ENCODE results near the gene LPAR1. TPM values are rescaled to one million over a fixed set of nuclear protein-coding genes. Genes with fewer than 3 reads are reported as not detected.
"Not testable (repeated sequence)": the region's sequence is repeated elsewhere in the genome, so short reads cannot be mapped to it uniquely, and the experiment has no call there.

Gene LPAR1
- total and polyA plus RNA-seq, 2 donors, result 8.4 to 9.3 TPM

DNA sequence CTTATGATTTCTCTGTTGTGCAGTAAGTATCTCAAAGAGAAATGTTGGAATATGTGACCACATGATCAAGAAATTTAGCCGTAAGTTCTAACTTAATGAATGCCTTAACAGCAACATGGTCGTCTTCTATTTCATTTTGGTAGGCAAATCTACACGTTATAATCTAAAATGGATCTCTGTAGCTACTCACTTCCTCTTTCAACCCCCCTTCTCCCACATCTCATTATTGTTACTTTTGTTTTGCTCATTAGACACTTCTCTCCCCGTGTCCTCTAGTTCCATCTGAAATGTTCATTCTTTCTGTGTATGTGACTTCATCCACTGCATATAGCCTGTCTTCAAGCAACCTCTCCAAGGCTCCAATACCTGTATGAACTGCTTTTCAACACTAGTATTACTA lies 27.1 kb upstream of the LPAR1 start:
- H3K36me3 ChIP-seq (ENCODE audit: control insufficient read depth in 2 of 2, insufficient read depth in 2 of 2, low read length in 1 of 2), result no peaks in the 10 kb centered on the region
- 80% methylated on average over 4 of the region's 4 CpGs for WGBS
- no peak overlapping the region for H3K4me3 ChIP-seq (ENCODE audit: low read length in 2 of 2)
- H3K27ac ChIP-seq (ENCODE audit: low read depth in 1 of 2, low read length in 1 of 2), result no peak overlapping the region
- H3K9me3 ChIP-seq (ENCODE audit: control insufficient read depth in 2 of 2, insufficient read depth in 1 of 2, low read length in 1 of 2), result no peaks in the 10 kb centered on the region
- no peaks in the 10 kb centered on the region for H3K4me1 ChIP-seq (ENCODE audit: control insufficient read depth in 2 of 2, insufficient read depth in 2 of 2, low read length in 2 of 2)
- DNase-seq (ENCODE audit: low read depth in 6 of 9, low spot score in 9 of 9), result no peak
- no peaks in the 10 kb centered on the region for H3K27me3 ChIP-seq (ENCODE audit: control insufficient read depth in 2 of 2, insufficient read depth in 1 of 2, low read length in 1 of 2)

DNA sequence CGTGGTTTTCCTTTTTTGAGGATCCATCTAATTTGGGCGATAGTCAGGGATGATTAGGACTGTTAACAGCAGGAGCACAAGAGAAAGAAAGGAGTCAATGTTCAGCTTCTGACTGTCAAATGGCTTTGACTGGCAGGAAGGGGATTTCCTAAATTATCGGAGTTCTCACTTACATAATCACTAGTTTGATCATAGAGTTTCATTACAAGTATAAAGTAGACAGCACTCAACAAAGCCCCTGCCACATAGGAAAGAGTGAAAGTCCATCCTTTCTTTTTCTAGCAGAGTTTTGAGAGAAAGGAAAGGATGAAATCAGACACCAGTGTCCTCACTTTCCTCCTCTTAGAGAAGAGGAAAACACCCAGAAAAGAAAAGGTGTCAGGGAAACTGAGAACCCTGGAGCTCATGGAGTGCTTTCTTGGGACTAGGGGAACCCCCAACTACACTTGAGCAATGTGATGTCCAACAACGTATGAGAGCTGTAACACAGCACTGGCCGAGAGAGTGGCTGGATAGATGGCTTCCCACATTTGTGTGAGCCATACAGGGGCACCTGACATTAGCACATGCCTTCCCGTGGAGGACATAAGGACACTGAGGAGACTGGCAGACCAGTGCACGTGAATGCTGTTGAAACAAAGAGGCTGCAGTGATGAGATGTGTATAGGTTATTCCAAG lies 26.0 kb upstream of the LPAR1 start:
- no peaks in the 10 kb centered on the region for H3K4me1 ChIP-seq (ENCODE audit: control insufficient read depth in 2 of 2, insufficient read depth in 2 of 2, low read length in 2 of 2)
- H3K36me3 ChIP-seq (ENCODE audit: control insufficient read depth in 2 of 2, insufficient read depth in 2 of 2, low read length in 1 of 2), result no peaks in the 10 kb centered on the region
- WGBS, result 92% methylated on average over 7 of the region's 7 CpGs
- H3K9me3 ChIP-seq (ENCODE audit: control insufficient read depth in 2 of 2, insufficient read depth in 1 of 2, low read length in 1 of 2), result no peaks in the 10 kb centered on the region
- H3K27ac ChIP-seq (ENCODE audit: low read depth in 1 of 2, low read length in 1 of 2), result peak overlapping the region in 1 of 2 donors; percentile 32
- DNase-seq (ENCODE audit: low read depth in 6 of 9, low spot score in 9 of 9), result no peak
- H3K4me3 ChIP-seq (ENCODE audit: low read length in 2 of 2), result no peak overlapping the region
- H3K27me3 ChIP-seq (ENCODE audit: control insufficient read depth in 2 of 2, insufficient read depth in 1 of 2, low read length in 1 of 2), result no peaks in the 10 kb centered on the region

DNA sequence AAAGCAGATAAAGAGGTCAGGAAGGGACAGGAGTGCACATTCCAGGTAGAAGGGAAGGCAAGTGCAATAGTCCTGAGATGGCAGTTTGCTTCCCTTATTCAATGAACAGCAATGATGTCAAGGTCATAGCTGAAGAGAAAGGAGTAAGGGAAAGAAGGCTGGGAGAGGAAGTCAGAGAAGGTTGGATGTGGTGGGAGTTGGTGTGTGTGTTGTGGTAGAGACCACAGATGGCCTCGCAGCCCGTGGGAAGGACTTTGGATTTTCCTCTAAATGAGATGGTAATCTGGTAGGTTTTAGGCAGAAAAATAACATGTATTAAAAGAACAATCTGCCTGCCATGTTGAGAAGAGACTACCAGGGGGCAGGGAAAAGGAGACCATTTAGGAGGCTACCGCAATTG lies 25.1 kb upstream of the LPAR1 start:
- Histone ChIP-seq H3K27ac (ENCODE audit: low read depth in 1 of 2, low read length in 1 of 2) (no peak overlapping the region), H3K4me1 (ENCODE audit: control insufficient read depth in 2 of 2, insufficient read depth in 2 of 2, low read length in 2 of 2) (no peaks in the 10 kb centered on the region), H3K27me3 (ENCODE audit: control insufficient read depth in 2 of 2, insufficient read depth in 1 of 2, low read length in 1 of 2) (no peaks in the 10 kb centered on the region), H3K36me3 (ENCODE audit: control insufficient read depth in 2 of 2, insufficient read depth in 2 of 2, low read length in 1 of 2) (no peaks in the 10 kb centered on the region), H3K9me3 (ENCODE audit: control insufficient read depth in 2 of 2, insufficient read depth in 1 of 2, low read length in 1 of 2) (no peaks in the 10 kb centered on the region), H3K4me3 (ENCODE audit: low read length in 2 of 2) (no peak overlapping the region)
- no peak for DNase-seq (ENCODE audit: low read depth in 6 of 9, low spot score in 9 of 9)
- WGBS, result 83% methylated on average over 3 of the region's 3 CpGs

DNA sequence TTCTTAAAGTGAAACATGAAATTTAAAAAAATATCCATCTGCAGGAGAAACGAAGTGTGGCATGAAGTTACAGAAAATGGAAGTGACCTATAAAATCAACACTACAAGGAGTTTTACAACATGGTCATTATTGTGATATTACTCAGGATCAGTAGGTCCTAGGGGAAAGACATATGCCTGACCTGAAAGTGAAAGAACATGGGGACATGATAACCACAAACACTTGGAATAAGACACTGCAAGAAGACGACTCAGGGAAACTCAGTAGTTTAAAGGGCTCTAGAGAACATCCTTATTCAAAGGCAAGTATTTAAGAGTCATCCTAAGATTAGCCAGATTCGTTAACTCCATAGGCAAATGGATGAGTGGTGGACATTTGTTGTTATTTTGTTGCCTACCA lies 19.9 kb upstream of the LPAR1 start:
- Histone ChIP-seq H3K4me1 (ENCODE audit: control insufficient read depth in 2 of 2, insufficient read depth in 2 of 2, low read length in 2 of 2) (no peaks in the 10 kb centered on the region), H3K9me3 (ENCODE audit: control insufficient read depth in 2 of 2, insufficient read depth in 1 of 2, low read length in 1 of 2) (no peaks in the 10 kb centered on the region), H3K27ac (ENCODE audit: low read depth in 1 of 2, low read length in 1 of 2) (no peak overlapping the region), H3K36me3 (ENCODE audit: control insufficient read depth in 2 of 2, insufficient read depth in 2 of 2, low read length in 1 of 2) (no peaks in the 10 kb centered on the region), H3K27me3 (ENCODE audit: control insufficient read depth in 2 of 2, insufficient read depth in 1 of 2, low read length in 1 of 2) (no peaks in the 10 kb centered on the region), H3K4me3 (ENCODE audit: low read length in 2 of 2) (no peak overlapping the region)
- 92% methylated on average over 3 of the region's 3 CpGs for WGBS
- no peak for DNase-seq (ENCODE audit: low read depth in 6 of 9, low spot score in 9 of 9)

DNA sequence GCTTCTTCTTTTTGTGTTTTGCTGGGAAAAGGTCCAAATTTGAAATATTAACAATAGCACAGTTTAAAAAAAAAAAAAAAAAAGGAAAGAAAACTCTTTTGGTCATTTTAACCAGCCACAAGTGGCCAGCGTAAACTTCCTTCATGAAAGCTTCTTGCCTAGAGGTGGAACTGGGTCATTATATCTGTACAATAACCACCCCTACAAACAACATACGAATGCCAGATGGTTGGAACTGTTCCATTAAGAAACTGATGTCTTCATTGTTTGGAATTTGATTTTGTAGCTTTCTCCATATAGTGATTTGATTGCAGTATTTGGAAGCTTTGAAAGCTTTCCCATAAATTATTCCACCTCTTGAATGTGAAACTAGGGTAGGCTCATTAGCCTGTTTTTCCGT lies 18.3 kb upstream of the LPAR1 start:
- Histone ChIP-seq H3K4me3 (ENCODE audit: low read length in 2 of 2) (no peak overlapping the region), H3K27ac (ENCODE audit: low read depth in 1 of 2, low read length in 1 of 2) (no peak overlapping the region), H3K4me1 (ENCODE audit: control insufficient read depth in 2 of 2, insufficient read depth in 2 of 2, low read length in 2 of 2) (no peaks in the 10 kb centered on the region), H3K9me3 (ENCODE audit: control insufficient read depth in 2 of 2, insufficient read depth in 1 of 2, low read length in 1 of 2) (no peaks in the 10 kb centered on the region), H3K27me3 (ENCODE audit: control insufficient read depth in 2 of 2, insufficient read depth in 1 of 2, low read length in 1 of 2) (no peaks in the 10 kb centered on the region), H3K36me3 (ENCODE audit: control insufficient read depth in 2 of 2, insufficient read depth in 2 of 2, low read length in 1 of 2) (no peaks in the 10 kb centered on the region)
- no peak for DNase-seq (ENCODE audit: low read depth in 6 of 9, low spot score in 9 of 9)
- 94% methylated on average over 3 of the region's 3 CpGs for WGBS

DNA sequence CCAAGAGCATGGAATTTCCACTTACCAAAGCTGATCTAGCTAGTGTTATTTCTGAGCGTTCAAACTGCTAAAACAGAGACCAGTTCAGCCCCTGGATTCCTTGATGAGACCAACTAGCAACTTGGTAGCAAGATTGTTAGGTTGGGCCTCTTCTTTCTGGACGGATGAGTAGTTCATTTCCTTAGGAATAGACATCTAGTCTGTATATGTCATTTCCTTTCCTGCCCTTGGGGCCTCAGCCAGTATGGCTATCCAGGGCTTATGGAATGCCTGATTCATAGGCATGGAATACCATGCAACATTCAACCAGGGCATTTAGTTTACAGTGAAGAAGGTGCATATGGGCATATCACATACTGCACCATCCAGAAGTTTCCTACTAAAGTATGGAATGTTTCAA lies 14.5 kb upstream of the LPAR1 start:
- H3K4me3 ChIP-seq (ENCODE audit: low read length in 2 of 2), result no peak overlapping the region
- no peaks in the 10 kb centered on the region for H3K4me1 ChIP-seq (ENCODE audit: control insufficient read depth in 2 of 2, insufficient read depth in 2 of 2, low read length in 2 of 2)
- WGBS, result 97% methylated on average over 2 of the region's 2 CpGs
- DNase-seq (ENCODE audit: low read depth in 6 of 9, low spot score in 9 of 9), result no peak
- H3K36me3 ChIP-seq (ENCODE audit: control insufficient read depth in 2 of 2, insufficient read depth in 2 of 2, low read length in 1 of 2), result no peaks in the 10 kb centered on the region
- no peak overlapping the region for H3K27ac ChIP-seq (ENCODE audit: low read depth in 1 of 2, low read length in 1 of 2)
- no peaks in the 10 kb centered on the region for H3K27me3 ChIP-seq (ENCODE audit: control insufficient read depth in 2 of 2, insufficient read depth in 1 of 2, low read length in 1 of 2)
- no peaks in the 10 kb centered on the region for H3K9me3 ChIP-seq (ENCODE audit: control insufficient read depth in 2 of 2, insufficient read depth in 1 of 2, low read length in 1 of 2)

DNA sequence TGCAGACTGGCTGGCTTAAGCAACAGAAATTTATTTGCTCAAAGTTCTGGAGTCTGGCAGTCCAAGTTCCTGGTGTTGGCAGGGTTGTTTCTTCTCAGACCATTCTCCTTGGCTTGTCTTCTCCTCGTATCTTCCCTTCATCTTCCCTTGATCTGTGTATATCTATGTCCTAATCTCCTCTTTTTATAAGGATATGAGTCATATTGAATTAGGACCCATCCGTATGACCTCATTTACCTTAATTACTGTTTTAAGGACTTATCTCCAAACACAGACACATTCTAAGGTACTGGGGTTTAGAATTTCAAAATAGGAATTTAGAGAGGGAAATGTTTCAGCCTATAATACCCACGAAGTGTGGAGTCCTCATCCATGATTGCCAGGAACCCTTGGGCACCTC lies 13.1 kb upstream of the LPAR1 start:
- no peak overlapping the region for H3K4me3 ChIP-seq (ENCODE audit: low read length in 2 of 2)
- no peaks in the 10 kb centered on the region for H3K9me3 ChIP-seq (ENCODE audit: control insufficient read depth in 2 of 2, insufficient read depth in 1 of 2, low read length in 1 of 2)
- H3K36me3 ChIP-seq (ENCODE audit: control insufficient read depth in 2 of 2, insufficient read depth in 2 of 2, low read length in 1 of 2), result no peaks in the 10 kb centered on the region
- H3K4me1 ChIP-seq (ENCODE audit: control insufficient read depth in 2 of 2, insufficient read depth in 2 of 2, low read length in 2 of 2), result no peaks in the 10 kb centered on the region
- H3K27ac ChIP-seq (ENCODE audit: low read depth in 1 of 2, low read length in 1 of 2), result no peak overlapping the region
- 83% methylated on average over 3 of the region's 3 CpGs for WGBS
- no peak for DNase-seq (ENCODE audit: low read depth in 6 of 9, low spot score in 9 of 9)
- no peaks in the 10 kb centered on the region for H3K27me3 ChIP-seq (ENCODE audit: control insufficient read depth in 2 of 2, insufficient read depth in 1 of 2, low read length in 1 of 2)

DNA sequence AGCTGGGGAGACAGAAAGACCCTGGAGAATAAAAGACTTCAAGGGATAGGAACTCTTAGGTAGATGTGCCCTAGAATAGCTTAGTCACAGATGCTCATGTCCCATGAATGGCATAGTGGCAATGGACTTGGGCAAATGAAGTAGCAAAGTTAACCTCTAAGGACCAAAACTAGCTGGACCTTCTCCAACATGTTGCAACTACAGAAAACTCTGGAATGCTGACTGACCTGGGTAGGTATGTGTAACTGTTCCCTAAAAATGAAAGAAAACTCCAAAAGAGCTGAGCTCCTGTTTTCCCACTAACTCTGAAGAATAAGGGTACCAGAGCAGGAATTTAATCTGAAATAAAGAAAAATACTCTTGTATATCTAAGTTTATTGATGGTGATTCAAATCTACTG lies 12.5 kb upstream of the LPAR1 start:
- no peaks in the 10 kb centered on the region for H3K27me3 ChIP-seq (ENCODE audit: control insufficient read depth in 2 of 2, insufficient read depth in 1 of 2, low read length in 1 of 2)
- H3K4me3 ChIP-seq (ENCODE audit: low read length in 2 of 2), result no peak overlapping the region
- H3K36me3 ChIP-seq (ENCODE audit: control insufficient read depth in 2 of 2, insufficient read depth in 2 of 2, low read length in 1 of 2), result no peaks in the 10 kb centered on the region
- H3K27ac ChIP-seq (ENCODE audit: low read depth in 1 of 2, low read length in 1 of 2), result no peak overlapping the region
- no peaks in the 10 kb centered on the region for H3K9me3 ChIP-seq (ENCODE audit: control insufficient read depth in 2 of 2, insufficient read depth in 1 of 2, low read length in 1 of 2)
- H3K4me1 ChIP-seq (ENCODE audit: control insufficient read depth in 2 of 2, insufficient read depth in 2 of 2, low read length in 2 of 2), result no peaks in the 10 kb centered on the region
- DNase-seq (ENCODE audit: low read depth in 6 of 9, low spot score in 9 of 9), result no peak

DNA sequence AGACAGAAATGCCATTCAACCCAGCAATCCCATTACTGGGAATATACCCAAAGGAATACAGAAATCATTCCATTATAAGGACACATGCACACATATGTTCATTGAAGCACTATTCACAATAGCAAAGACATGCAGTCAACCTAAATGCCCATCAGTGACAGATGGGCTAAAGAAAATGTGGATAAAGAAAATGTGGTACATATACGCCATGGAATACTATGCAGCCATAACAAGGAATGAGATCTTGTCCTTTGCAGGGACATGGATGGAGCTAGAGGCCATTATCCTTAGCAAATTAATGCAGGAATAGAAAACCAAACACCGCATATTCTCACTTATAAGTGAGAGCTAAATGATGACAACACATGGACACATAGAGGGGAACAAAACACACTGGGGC lies 9.0 kb upstream of the LPAR1 start:
- not testable (repeated sequence) for H3K4me3 ChIP-seq (ENCODE audit: low read length in 2 of 2); H3K36me3 ChIP-seq (ENCODE audit: control insufficient read depth in 2 of 2, insufficient read depth in 2 of 2, low read length in 1 of 2); H3K27me3 ChIP-seq (ENCODE audit: control insufficient read depth in 2 of 2, insufficient read depth in 1 of 2, low read length in 1 of 2); DNase-seq (ENCODE audit: low read depth in 6 of 9, low spot score in 9 of 9); H3K9me3 ChIP-seq (ENCODE audit: control insufficient read depth in 2 of 2, insufficient read depth in 1 of 2, low read length in 1 of 2); H3K4me1 ChIP-seq (ENCODE audit: control insufficient read depth in 2 of 2, insufficient read depth in 2 of 2, low read length in 2 of 2); H3K27ac ChIP-seq (ENCODE audit: low read depth in 1 of 2, low read length in 1 of 2)
- over 99% methylated on average over 2 of the region's 2 CpGs for WGBS

DNA sequence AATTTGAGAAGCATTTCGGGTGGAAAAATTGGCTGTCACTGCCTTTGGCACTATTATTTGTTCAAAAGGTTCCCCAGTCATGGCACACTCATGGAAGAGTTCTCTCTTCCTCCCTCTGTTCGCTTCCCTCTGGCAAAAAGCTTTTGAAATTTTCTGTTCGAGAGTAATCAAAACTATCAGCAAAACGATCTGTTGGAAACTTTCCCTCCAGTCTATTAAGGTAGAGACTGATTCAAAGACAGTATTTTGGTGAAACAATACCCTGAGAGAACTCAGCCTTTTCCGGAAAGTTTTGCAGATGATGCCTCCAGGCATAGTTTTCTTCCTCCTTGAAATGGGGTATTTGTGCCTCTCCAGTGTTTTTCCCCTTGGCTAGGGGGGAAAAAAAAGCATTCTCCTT lies 3.6 kb upstream of the LPAR1 start:
- Histone ChIP-seq H3K4me3 (ENCODE audit: low read length in 2 of 2) (no peak overlapping the region), H3K27me3 (ENCODE audit: control insufficient read depth in 2 of 2, insufficient read depth in 1 of 2, low read length in 1 of 2) (peaks cover 24 to 31% of the 10 kb centered on the region in 2 donors), H3K36me3 (ENCODE audit: control insufficient read depth in 2 of 2, insufficient read depth in 2 of 2, low read length in 1 of 2) (no peaks in the 10 kb centered on the region), H3K4me1 (ENCODE audit: control insufficient read depth in 2 of 2, insufficient read depth in 2 of 2, low read length in 2 of 2) (peaks cover 0 to 2% of the 10 kb centered on the region in 2 donors), H3K27ac (ENCODE audit: low read depth in 1 of 2, low read length in 1 of 2) (no peak overlapping the region), H3K9me3 (ENCODE audit: control insufficient read depth in 2 of 2, insufficient read depth in 1 of 2, low read length in 1 of 2) (peaks cover 0 to 4% of the 10 kb centered on the region in 2 donors)
- 91% methylated on average over 5 of the region's 5 CpGs for WGBS
- no peak for DNase-seq (ENCODE audit: low read depth in 6 of 9, low spot score in 9 of 9)
